Endothelial cell of umbilical vein (primary cell): ENCODE measurements around the gene KLK13. TPM values are rescaled to one million over a fixed set of nuclear protein-coding genes. Genes with fewer than 3 reads are reported as not detected.

Source experiments
- BruUV-seq: library from RNA; stranded (reverse); fragments of 400-500 nt; replicated peaks from 2 replicates; lab custom pipeline; 2021; lab: Mats Ljungman, UMichigan
- CTCF ChIA-PET: fragments of 300-600, 350-600 bp; sonication (Branson Sonifier 250); formaldehyde crosslinking; loops from one replicate; lab custom pipeline; 2021; ENCODE audit warnings: antibody characterized with exemption, inconsistent platforms; lab: Charles Lee
- POLR2A ChIA-PET: fragments of 300-600, 350-600 bp; sonication (Branson Sonifier 250); formaldehyde crosslinking; loops from one replicate; lab custom pipeline; 2021; ENCODE audit warnings: antibody characterized with exemption, inconsistent platforms; lab: Charles Lee
- DNase-seq: peaks from one replicate; pipeline ENCODE4 v3.0.0-alpha.2; 2011; ENCODE audit warnings: low read depth, low spot score
- FAIRE-seq: peaks from 2 replicates; lab custom pipeline; 2011; peaks lifted over from hg19 to GRCh38; lab: Jason Lieb, UNC
- H2AFZ ChIP-seq: 2 replicates; pipeline ENCODE4 v1.6.0; 2012; ENCODE audit warnings: low read depth, low read length, control low read depth, inconsistent platforms
- H3K27ac ChIP-seq: 2 replicates; pipeline ENCODE4 v1.5.1; 2011; ENCODE audit warnings: low read depth, mild to moderate bottlenecking, control low read depth, low read length, moderate library complexity; ENCODE audit not compliant: insufficient read depth
- H3K27me3 ChIP-seq, 2 experiments: 2 replicates each; pipeline versions ENCODE4 v1.6.0 to v1.6.1; 2011; ENCODE audit warnings: low read length in 2 of 2, mixed read lengths in 1 of 2; ENCODE audit not compliant: control insufficient read depth in 2 of 2, insufficient read depth in 2 of 2
- H3K36me3 ChIP-seq, 2 experiments: 2 replicates in 1 of 2; 3 replicates in 1 of 2; pipeline ENCODE4 v1.5.1; 2011; ENCODE audit warnings: low read length in 2 of 2, mild to moderate bottlenecking in 1 of 2, moderate library complexity in 1 of 2; ENCODE audit not compliant: control insufficient read depth in 2 of 2, insufficient read depth in 2 of 2; ENCODE audit errors: extremely low read depth in 1 of 2
- H3K4me1 ChIP-seq: 3 replicates; pipeline ENCODE4 v1.5.1; 2011; ENCODE audit warnings: mild to moderate bottlenecking, low read length; ENCODE audit not compliant: control insufficient read depth, insufficient read depth; ENCODE audit errors: extremely low read depth
- H3K4me2 ChIP-seq: 2 replicates; pipeline ENCODE4 v1.6.1; 2011; ENCODE audit warnings: low read length, control low read depth, mixed read lengths; ENCODE audit not compliant: insufficient read depth
- H3K4me3 ChIP-seq, 3 experiments: fragments of 200-600 bp in 1 of 3; sonication (generic), shearing (Covaris generic) in 1 of 3; replicated peaks in 1 of 3; 2 replicates each; pipeline ENCODE4 v1.5.1; 2011 to 2016; ENCODE audit warnings: control low read depth in 3 of 3, low read length in 3 of 3, mild to moderate bottlenecking in 2 of 3, inconsistent platforms in 1 of 3, low read depth in 1 of 3, moderate library complexity in 1 of 3; ENCODE audit not compliant: insufficient read depth in 1 of 3
- H3K79me2 ChIP-seq: 2 replicates; pipeline ENCODE4 v1.6.0; 2012; ENCODE audit warnings: low read length, inconsistent platforms; ENCODE audit not compliant: control insufficient read depth, insufficient read depth
- H3K9ac ChIP-seq: replicated peaks from 2 replicates; pipeline ENCODE3; 2011; ENCODE audit warnings: low read length, control low read depth; ENCODE audit not compliant: insufficient read depth; ENCODE audit errors: extremely low read depth
- H3K9me1 ChIP-seq: replicated peaks from 3 replicates; pipeline ENCODE4 v1.6.0; 2011; ENCODE audit warnings: mild to moderate bottlenecking, low read length; ENCODE audit not compliant: control insufficient read depth, insufficient read depth; ENCODE audit errors: extremely low read depth
- H3K9me3 ChIP-seq: replicated peaks from 2 replicates; pipeline ENCODE4 v1.5.1; 2012; ENCODE audit warnings: low read length, inconsistent platforms; ENCODE audit not compliant: control insufficient read depth, insufficient read depth
- H4K20me1 ChIP-seq: replicated peaks from 2 replicates; pipeline ENCODE3; 2011; ENCODE audit warnings: mild to moderate bottlenecking, low read length; ENCODE audit not compliant: control insufficient read depth, insufficient read depth; ENCODE audit errors: extremely low read depth
- CTCF ChIP-seq, 2 donors: IDR thresholded peaks; 1 replicate in 1 of 2; 2 replicates in 1 of 2; pipeline ENCODE4 v1.5.1; 2011; ENCODE audit warnings: low read length in 2 of 2, mild to moderate bottlenecking in 2 of 2, moderate library complexity in 2 of 2, control low read depth in 1 of 2, inconsistent platforms in 1 of 2, low read depth in 1 of 2; ENCODE audit not compliant: insufficient read depth in 1 of 2; ENCODE audit errors: extremely low read depth in 1 of 2
- EZH2 ChIP-seq: IDR thresholded peaks from 2 replicates; pipeline ENCODE4 v1.6.1; 2012; ENCODE audit warnings: borderline replicate concordance, low read depth, mild to moderate bottlenecking, moderate library complexity, low read length, inconsistent platforms; ENCODE audit not compliant: severe bottlenecking
- FOS ChIP-seq: IDR thresholded peaks from 2 replicates; pipeline ENCODE4 v1.6.1; 2011; ENCODE audit warnings: mild to moderate bottlenecking, low read length, moderate library complexity, borderline replicate concordance; ENCODE audit not compliant: insufficient read depth
- GATA2 ChIP-seq: IDR thresholded peaks from 2 replicates; pipeline ENCODE4 v1.7.0; 2011; ENCODE audit warnings: low read depth, mild to moderate bottlenecking, moderate library complexity, mixed read lengths, low read length; ENCODE audit not compliant: insufficient read length, insufficient read depth
- MAX ChIP-seq: IDR thresholded peaks from 2 replicates; pipeline ENCODE4 v1.6.1; 2011; ENCODE audit not compliant: insufficient read depth, insufficient read length
- POLR2A ChIP-seq: IDR thresholded peaks from 2 replicates; pipeline ENCODE4 v1.6.1; 2012; ENCODE audit warnings: low read depth, mild to moderate bottlenecking, control low read depth, low read length
- dilution Hi-C: fragments of 300-500 bp; cut with MboI; formaldehyde crosslinking; loops from one replicate; pipeline ENCODE4 v1.15.0; 2019; ENCODE audit warnings: low sequenced_read_pairs; ENCODE audit not compliant: extremely low pct_ligation_motif_present
- intact Hi-C: fragments of 100-400 bp; cut with micrococcal nuclease; formaldehyde crosslinking; loops from one replicate; pipeline ENCODE4 v1.10.0; 2022
- polyA plus RNA-seq, 4 experiments: library from polyadenylated mRNA; depleted of rRNA in 3 of 4; stranded (reverse) in 3 of 4; unstranded in 1 of 4; fragments of >200 nt; gene quantifications; 2 replicates each; pipeline versions ENCODE4 v1.2.1 to v1.2.3, GENCODE V29; 2011 to 2012; ENCODE audit warnings: missing spikeins in 1 of 4
- total RNA-seq: library from RNA; stranded (reverse); gene quantifications from 2 replicates; pipeline ENCODE4 v1.2.3, GENCODE V29; 2021

Gene KLK13
- total and polyA plus RNA-seq, 2 donors (not counting 3 experiments of a cell fraction or from before 2014, with no cell fraction given), result not detected

- Histone ChIP-seq H3K27me3 (no peaks in the 10 kb centered on the region), H3K9me3 (no peaks in the 10 kb centered on the region), H3K9ac (no peak overlapping the region), H3K9me1 (no peaks in the 10 kb centered on the region), H3K4me1 (peaks cover 16% of the 10 kb centered on the region), H3K79me2 (no peaks in the 10 kb centered on the region), H3K4me3 (no peak overlapping the region), H4K20me1 (no peaks in the 10 kb centered on the region), H3K36me3 (no peaks in the 10 kb centered on the region), H2AFZ (no peak overlapping the region), H3K4me2 (no peak overlapping the region), H3K27ac (no peak overlapping the region)
- BruUV-seq, result no TSS peak
- TF ChIP-seq EZH2, result no peak
- TF ChIP-seq POLR2A, result no peak
- TF ChIP-seq MAX, result no peak
- TF ChIP-seq FOS, result no peak
- no peak for TF ChIP-seq CTCF (IDR thresholded peaks at IDR 0.05; ENCODE audit: extremely low read depth in 1 of 2, insufficient read depth in 1 of 2, low read depth in 1 of 2, low read length in 2 of 2)
- TF ChIP-seq GATA2, result no peak
- CTCF ChIA-PET, result interaction anchor here (0.8 to 4.6 kb wide), 4 partner anchors 73 to 556 kb away, joined by 3 to 73 read pairs (median 8); no protein-coding TSS in a partner anchor
- no peak for DNase-seq
- dilution Hi-C loops, result no loop called here
- no peak for FAIRE-seq
- POLR2A ChIA-PET, result no interaction called here
- intact Hi-C loops, result loop anchor here (1.0 kb wide), 2 partner anchors 72 to 163 kb away; no protein-coding TSS in a partner anchor
Observed at GRCh38 chr19:51093510-51094345, 28.8 kb upstream of the KLK13 start.
